HepG2 (cell line): ENCODE data around the gene RASD2. TPM values are rescaled to one million over a fixed set of nuclear protein-coding genes. Genes with fewer than 3 reads are reported as not detected.
A peak's percentile ranks its signal among the peaks of the same experiment; 100 is the strongest.

Source experiments
- ARNTL ChIP-seq: sonication (generic); formaldehyde crosslinking; IDR thresholded peaks from 2 replicates; pipeline ENCODE4 v1.4.0; 2020; ENCODE audit warnings: mild to moderate bottlenecking, missing genetic modification reagents
- CSRNP1 ChIP-seq: sonication (generic); formaldehyde crosslinking; IDR thresholded peaks from 2 replicates; pipeline ENCODE4 v1.8.1; 2023; ENCODE audit warnings: mild to moderate bottlenecking, missing genetic modification reagents
- GATAD2A ChIP-seq: IDR thresholded peaks from 2 replicates; pipeline ENCODE4 v1.6.1; 2016
- JUNB ChIP-seq: sonication (generic); formaldehyde crosslinking; IDR thresholded peaks from 2 replicates; pipeline ENCODE4 v1.8.0; 2022; ENCODE audit warnings: missing genetic modification reagents, mild to moderate bottlenecking, borderline replicate concordance
- KAT8 ChIP-seq: IDR thresholded peaks from 2 replicates; pipeline ENCODE4 v1.6.1; 2016; ENCODE audit warnings: missing genetic modification reagents, missing compliant biosample characterization
- KLF12 ChIP-seq: sonication (generic); formaldehyde crosslinking; IDR thresholded peaks from 2 replicates; pipeline ENCODE4 v1.4.0; 2020; ENCODE audit warnings: missing genetic modification reagents, borderline replicate concordance
- NFIB ChIP-seq: sonication (generic); formaldehyde crosslinking; IDR thresholded peaks from 2 replicates; pipeline ENCODE4 v1.9.0; 2021; ENCODE audit warnings: missing genetic modification reagents, mild to moderate bottlenecking, borderline replicate concordance
- SNAPC4 ChIP-seq: sonication (generic); formaldehyde crosslinking; IDR thresholded peaks from 2 replicates; pipeline ENCODE4 v1.4.0; 2020; ENCODE audit warnings: mild to moderate bottlenecking, missing genetic modification reagents
- SOX13 ChIP-seq, 3 experiments: fragments of 450-650 bp in 1 of 3; sonication (generic) in 1 of 3; formaldehyde crosslinking in 1 of 3; IDR thresholded peaks in 2 of 3; conservative IDR thresholded peaks in 1 of 3; 2 replicates each; pipeline versions ENCODE4 v1.5.0 to v1.6.1; 2016 to 2020; ENCODE audit warnings: antibody characterized with exemption in 1 of 3, mild to moderate bottlenecking in 1 of 3, missing compliant biosample characterization in 1 of 3, missing genetic modification reagents in 1 of 3, moderate library complexity in 1 of 3
- SOX6 ChIP-seq, 2 experiments: fragments of 450-650 bp in 1 of 2; sonication (generic) in 1 of 2; formaldehyde crosslinking in 1 of 2; IDR thresholded peaks; 2 replicates each; pipeline versions ENCODE4 v1.4.0 to v1.6.1; 2017 to 2020; ENCODE audit warnings: antibody characterized with exemption in 1 of 2, mild to moderate bottlenecking in 1 of 2, missing genetic modification reagents in 1 of 2
- TCF12 ChIP-seq, 2 experiments: fragments of 450-650 bp in 1 of 2; sonication (generic) in 1 of 2; formaldehyde crosslinking in 1 of 2; IDR thresholded peaks; 2 replicates each; pipeline versions ENCODE4 v1.6.1 to v1.8.0; 2017 to 2022; ENCODE audit warnings: antibody characterized with exemption in 1 of 2, mild to moderate bottlenecking in 1 of 2, missing genetic modification reagents in 1 of 2, moderate library complexity in 1 of 2
- TFE3 ChIP-seq: IDR thresholded peaks from 2 replicates; pipeline ENCODE4 v1.6.1; 2016
- TP53 ChIP-seq: sonication (generic); formaldehyde crosslinking; conservative IDR thresholded peaks from 2 replicates; pipeline ENCODE4 v1.4.0; 2020; ENCODE audit warnings: missing genetic modification reagents
- ZBTB39 ChIP-seq: sonication (generic); formaldehyde crosslinking; IDR thresholded peaks from 2 replicates; pipeline ENCODE4 v1.5.0; 2020; ENCODE audit warnings: missing genetic modification reagents
- ZFP36 ChIP-seq: fragments of 150-350 bp; IDR thresholded peaks from 2 replicates; pipeline ENCODE4 v1.6.1; 2018; ENCODE audit warnings: borderline replicate concordance, low read length, low read depth; ENCODE audit not compliant: partially characterized antibody
- ZNF234 ChIP-seq: sonication (generic); formaldehyde crosslinking; conservative IDR thresholded peaks from 2 replicates; pipeline ENCODE4 v1.5.1; 2020; ENCODE audit warnings: mild to moderate bottlenecking, missing genetic modification reagents
- ZNF329 ChIP-seq: sonication (generic); formaldehyde crosslinking; IDR thresholded peaks from 2 replicates; pipeline ENCODE4 v1.9.0; 2021; ENCODE audit warnings: low read depth, mild to moderate bottlenecking, missing genetic modification reagents
- ZNF570 ChIP-seq: sonication (generic); formaldehyde crosslinking; IDR thresholded peaks from 2 replicates; pipeline ENCODE4 v1.4.0; 2020; ENCODE audit warnings: mild to moderate bottlenecking, missing genetic modification reagents, borderline replicate concordance
- ZNF83 ChIP-seq: sonication (generic); formaldehyde crosslinking; IDR thresholded peaks from 2 replicates; pipeline ENCODE4 v1.4.0; 2020; ENCODE audit warnings: missing genetic modification reagents, mild to moderate bottlenecking, borderline replicate concordance
- ZNF879 ChIP-seq: sonication (generic); formaldehyde crosslinking; IDR thresholded peaks from 2 replicates; pipeline ENCODE4 v1.8.1; 2023; ENCODE audit warnings: missing genetic modification reagents
- polyA plus RNA-seq, 8 experiments: library from polyadenylated mRNA; depleted of rRNA in 3 of 8; stranded (reverse) in 7 of 8; unstranded in 1 of 8; fragments of >200 nt; fragmentation: Illumina TruSeq in 4 of 8; extraction: Trizol in 4 of 8; gene quantifications; 2 replicates each; pipeline versions ENCODE4 v1.2.1 to v1.2.3, GENCODE V29; 2011 to 2016; ENCODE audit warnings: low read depth in 4 of 8, missing spikeins in 1 of 8, mixed read lengths in 1 of 8; ENCODE audit not compliant: insufficient read depth in 1 of 8
- total RNA-seq, 5 experiments: library from RNA; depleted of rRNA; stranded (reverse); fragments of >200 nt; fragmentation: Illumina TruSeq; extraction: Trizol; gene quantifications; 2 replicates each; pipeline ENCODE4 v1.2.3, GENCODE V29; 2016; ENCODE audit warnings: low read depth in 1 of 5

Gene RASD2
- total and polyA plus RNA-seq, 2 of the 13 experiments (the other 11 are each of a cell fraction or from before 2014, with no cell fraction given): not detected

GRCh38 chr22:35506259-35506570 lies 34.4 kb upstream of the RASD2 start (continued):
- no peak for TF ChIP-seq ZNF329 (CRISPR knock-in tag)
- TF ChIP-seq CSRNP1 (CRISPR knock-in tag): no peak
- no peak for TF ChIP-seq ARNTL (CRISPR knock-in tag)
- TF ChIP-seq SOX6 (IDR thresholded peaks at IDR 0.05): no peak
- TF ChIP-seq SOX6 (CRISPR knock-in tag; IDR thresholded peaks at IDR 0.05): peak; percentile 30; the same call in 1 of the 2 replicates
- TF ChIP-seq ZNF879 (CRISPR knock-in tag): no peak
- no peak for TF ChIP-seq ZFP36
- TF ChIP-seq TP53 (CRISPR knock-in tag): no peak
- no peak for TF ChIP-seq KAT8
- TF ChIP-seq KLF12 (CRISPR knock-in tag): no peak
- no peak for TF ChIP-seq ZNF570
- TF ChIP-seq ZBTB39 (CRISPR knock-in tag): no peak
- no peak for TF ChIP-seq SOX13 (IDR thresholded peaks at IDR 0.05)
- peak in 1 of 2 experiments; percentile 69; a peak in 2 of 4 replicates for TF ChIP-seq SOX13 (CRISPR knock-in tag; conservative IDR thresholded peaks at IDR 0.05 in 1 of 2, IDR thresholded peaks at IDR 0.05 in 1 of 2)
- TF ChIP-seq NFIB (CRISPR knock-in tag): no peak
- no peak for TF ChIP-seq TFE3 (CRISPR knock-in tag)
- no peak for TF ChIP-seq SNAPC4 (CRISPR knock-in tag)
- no peak for TF ChIP-seq JUNB (CRISPR knock-in tag)
- TF ChIP-seq GATAD2A (CRISPR knock-in tag): peak; percentile 35; the same call in 1 of the 2 replicates
- no peak for TF ChIP-seq ZNF83
- no peak for TF ChIP-seq TCF12 (IDR thresholded peaks at IDR 0.05)
- TF ChIP-seq TCF12 (CRISPR knock-in tag; IDR thresholded peaks at IDR 0.05): no peak
- no peak for TF ChIP-seq ZNF234
